GM13977 (cell line): ENCODE results near the gene GLIS2.
"Not testable (repeated sequence)": the region's sequence is repeated elsewhere in the genome, so short reads cannot be mapped to it uniquely, and the experiment has no call there.

ENCODE experiments used
- DNase-seq: peaks from one replicate; pipeline ENCODE4 v3.0.0; 2012; ENCODE audit warnings: low spot score
- CTCF ChIP-seq: IDR thresholded peaks from 2 replicates; pipeline ENCODE4 v1.5.1; 2012; ENCODE audit warnings: mild to moderate bottlenecking, control low read depth; ENCODE audit not compliant: insufficient read depth; ENCODE audit errors: extremely low read depth, missing control alignments
- in situ Hi-C: fragments of 300-500 bp; cut with MboI; formaldehyde crosslinking; loops from one replicate; pipeline ENCODE4 v1.12.0; 2022; ENCODE audit warnings: low sequenced_read_pairs, low pct_unique_long_range_greater_than_20kb, mixed read lengths, inconsistent platforms; ENCODE audit not compliant: unreplicated experiment

GLIS2 gene

GRCh38 chr16:4328782-4329775 is 13.2 kb downstream of the GLIS2 start:
- in situ Hi-C loops: no loop called here
- TF ChIP-seq CTCF: no peak
- DNase-seq: no peak

GRCh38 chr16:4330277-4330874 is 14.5 kb downstream of the GLIS2 start:
- TF ChIP-seq CTCF: peak; percentile 97
- in situ Hi-C loops: loop anchor here (5.0 kb wide), 1 partner anchor 43 kb away; no protein-coding TSS in a partner anchor

GRCh38 chr16:4332083-4332482 is 16.2 kb downstream of the GLIS2 start:
- DNase-seq: no peak
- in situ Hi-C loops: loop anchor here (5.0 kb wide), 1 partner anchor 45 kb away; no protein-coding TSS in a partner anchor
- TF ChIP-seq CTCF: no peak

More at GRCh38 chr16:4330277-4330874, 14.5 kb downstream of the GLIS2 start:
- DNase-seq: peak; percentile 93

- TF ChIP-seq CTCF: no peak
- in situ Hi-C loops: loop anchor here (5.0 kb wide), 1 partner anchor 45 kb away; no protein-coding TSS in a partner anchor
- DNase-seq: no peak
Measured at GRCh38 chr16:4332623-4333307, 16.9 kb downstream of the GLIS2 start.

GRCh38 chr16:4333308-4333638 is 17.4 kb downstream of the GLIS2 start:
- TF ChIP-seq CTCF: no peak
- DNase-seq: no peak
- in situ Hi-C loops: loop anchor here (5.0 kb wide), 1 partner anchor 46 kb away; no protein-coding TSS in a partner anchor

GRCh38 chr16:4333714-4334113 is 17.8 kb downstream of the GLIS2 start:
- in situ Hi-C loops: loop anchor here (5.0 kb wide), 1 partner anchor 46 kb away; no protein-coding TSS in a partner anchor
- DNase-seq: not testable (repeated sequence)
